Cardiac muscle cell (in vitro differentiated cells and primary cell): Measurements from ENCODE around the gene OR51T1. TPM values are rescaled to one million over a fixed set of nuclear protein-coding genes. Genes with fewer than 3 reads are reported as not detected.

Experiments used
- DNase-seq, 2 donors: peaks; one replicate each; pipeline versions ENCODE4 v3.0.0 to v3.0.0-alpha.2; 2010 to 2017; ENCODE audit warnings: low read depth in 1 of 2, low spot score in 1 of 2
- H3K27ac ChIP-seq: fragments of 200-600 bp; sonication (generic); 2 replicates; pipeline ENCODE4 v1.5.1; 2016
- H3K27me3 ChIP-seq: fragments of 200-600 bp; sonication (generic); 2 replicates; pipeline ENCODE4 v1.6.0; 2016; ENCODE audit warnings: control low read depth
- H3K36me3 ChIP-seq: fragments of 200-600 bp; sonication (generic); 2 replicates; pipeline ENCODE4 v1.5.1; 2016; ENCODE audit warnings: control low read depth
- H3K4me1 ChIP-seq: fragments of 200-600 bp; sonication (generic); 2 replicates; pipeline ENCODE4 v1.8.1; 2017; ENCODE audit warnings: low read depth, mild to moderate bottlenecking, mixed run types
- H3K4me3 ChIP-seq: fragments of 200-600 bp; sonication (generic); 2 replicates; pipeline ENCODE4 v1.5.1; 2016; ENCODE audit warnings: mild to moderate bottlenecking
- H3K9me3 ChIP-seq: fragments of 200-600 bp; sonication (generic); 2 replicates; pipeline ENCODE4 v1.5.1; 2017; ENCODE audit warnings: low read depth, mild to moderate bottlenecking, control low read depth
- polyA plus RNA-seq: library from polyadenylated mRNA; unstranded; fragments of >200 nt; fragmentation: Nextera tagmentation; extraction: Ambion mirVana; gene quantifications from 2 replicates; pipeline ENCODE4 v1.2.1, GENCODE V29; 2016
- total RNA-seq: library from RNA; depleted of rRNA; stranded (reverse); fragments of >200 nt; gene quantifications from 2 replicates; pipeline ENCODE4 v1.2.3, GENCODE V29; 2016
- TF ChIP-seq, protein P1 (sequence below): IDR thresholded peaks from 2 replicates; pipeline ENCODE4 v1.5.1; 2012; ENCODE audit warnings: low read depth, mild to moderate bottlenecking, low read length

OR51T1 gene
- total and polyA plus RNA-seq, 2 experiments from 2014 or later, result not detected

DNA sequence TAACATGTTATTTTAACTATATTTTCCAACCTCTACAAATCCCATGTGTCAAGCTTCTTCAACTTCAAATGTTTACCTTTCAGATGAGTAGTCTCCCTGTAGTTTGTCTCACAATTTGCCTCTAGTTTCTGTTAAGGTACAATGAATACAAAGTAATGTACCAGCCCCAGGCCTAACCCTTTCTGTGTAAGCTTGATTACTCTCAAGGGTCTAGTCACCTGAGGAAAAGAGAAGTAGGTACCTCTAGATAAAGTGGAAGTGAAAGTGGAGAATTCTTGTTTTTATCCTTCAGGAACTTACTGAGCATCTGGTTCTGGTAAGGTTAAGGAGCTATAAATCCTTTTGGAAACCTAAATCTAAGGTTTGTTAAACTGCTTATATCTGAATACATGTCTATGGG, 21.8 kb downstream of the OR51T1 start, which contains the start of gene OR51A7:
TSS of gene OR51A7 (plus strand) at position 300 of the 400 bp plus-strand sequence. CDS start 3,587 bp downstream, outside the sequence.
- H3K36me3 ChIP-seq, result no peaks in the 10 kb centered on the region
- H3K4me3 ChIP-seq, result no peak within 1 kb of the TSS

DNA sequence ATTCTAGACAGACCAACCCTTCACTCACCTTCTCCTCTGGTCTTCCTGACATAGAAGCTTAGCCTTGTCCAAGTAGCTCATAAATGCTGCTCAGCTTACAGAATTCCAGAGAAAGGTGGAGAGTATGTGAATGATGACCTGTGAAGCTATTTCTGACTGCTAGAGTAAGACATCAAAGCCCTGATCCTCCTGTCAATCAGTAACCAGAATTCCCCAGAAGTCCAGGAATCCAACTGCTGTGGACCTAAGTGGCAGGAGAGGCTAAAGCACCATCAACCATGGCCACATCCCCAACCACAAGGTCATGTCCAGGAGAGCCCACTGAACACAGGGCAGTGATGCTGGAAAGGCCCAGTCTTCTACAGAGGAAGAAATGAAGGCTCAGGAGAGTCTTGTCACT, 34.9 kb downstream of the OR51T1 start:
- H3K4me1 ChIP-seq, result no peaks in the 10 kb centered on the region
- DNase-seq, result no peak
- H3K9me3 ChIP-seq, result no peaks in the 10 kb centered on the region
- no peaks in the 10 kb centered on the region for H3K36me3 ChIP-seq
- no peak overlapping the region for H3K27ac ChIP-seq
- H3K27me3 ChIP-seq, result no peaks in the 10 kb centered on the region
- H3K4me3 ChIP-seq, result no peak overlapping the region
- TF ChIP-seq, protein P1, sequence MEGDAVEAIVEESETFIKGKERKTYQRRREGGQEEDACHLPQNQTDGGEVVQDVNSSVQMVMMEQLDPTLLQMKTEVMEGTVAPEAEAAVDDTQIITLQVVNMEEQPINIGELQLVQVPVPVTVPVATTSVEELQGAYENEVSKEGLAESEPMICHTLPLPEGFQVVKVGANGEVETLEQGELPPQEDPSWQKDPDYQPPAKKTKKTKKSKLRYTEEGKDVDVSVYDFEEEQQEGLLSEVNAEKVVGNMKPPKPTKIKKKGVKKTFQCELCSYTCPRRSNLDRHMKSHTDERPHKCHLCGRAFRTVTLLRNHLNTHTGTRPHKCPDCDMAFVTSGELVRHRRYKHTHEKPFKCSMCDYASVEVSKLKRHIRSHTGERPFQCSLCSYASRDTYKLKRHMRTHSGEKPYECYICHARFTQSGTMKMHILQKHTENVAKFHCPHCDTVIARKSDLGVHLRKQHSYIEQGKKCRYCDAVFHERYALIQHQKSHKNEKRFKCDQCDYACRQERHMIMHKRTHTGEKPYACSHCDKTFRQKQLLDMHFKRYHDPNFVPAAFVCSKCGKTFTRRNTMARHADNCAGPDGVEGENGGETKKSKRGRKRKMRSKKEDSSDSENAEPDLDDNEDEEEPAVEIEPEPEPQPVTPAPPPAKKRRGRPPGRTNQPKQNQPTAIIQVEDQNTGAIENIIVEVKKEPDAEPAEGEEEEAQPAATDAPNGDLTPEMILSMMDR, result no peak

More for the DNA sequence above, 21.8 kb downstream of the OR51T1 start, which contains the start of gene OR51A7:
- Histone ChIP-seq H3K4me1 (no peaks in the 10 kb centered on the region), H3K9me3 (no peaks in the 10 kb centered on the region), H3K27ac (no peak within 1 kb of the TSS), H3K27me3 (no peaks in the 10 kb centered on the region)
- DNase-seq, result no peak
- TF ChIP-seq, protein P1, result no peak

DNA sequence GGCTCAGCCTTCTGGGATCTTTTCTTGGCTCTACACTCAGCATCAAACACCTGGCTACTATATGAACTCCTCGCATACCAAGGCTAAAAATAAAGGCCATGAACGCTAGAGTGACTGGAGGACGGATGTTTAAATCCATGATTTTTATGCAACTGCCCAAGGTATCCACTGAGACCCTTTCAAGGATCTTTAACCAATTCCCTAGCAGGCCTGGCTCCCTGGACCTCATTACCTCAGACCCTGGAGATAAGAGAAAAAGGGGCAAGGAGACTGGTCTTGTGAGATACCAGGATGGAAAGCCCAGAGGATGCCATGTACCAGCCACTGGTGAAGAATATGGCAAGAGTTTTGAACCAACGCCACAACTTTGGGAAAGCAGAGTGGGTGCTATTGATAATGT, 37.5 kb downstream of the OR51T1 start, which contains the start of gene OR51G2:
TSS of gene OR51G2 (minus strand) at position 101 of the 400 bp plus-strand sequence. CDS start 3,687 bp downstream, outside the sequence.
- TF ChIP-seq, protein P1, result no peak
- no peaks in the 10 kb centered on the region for H3K36me3 ChIP-seq
- no peaks in the 10 kb centered on the region for H3K27me3 ChIP-seq
- no peak within 1 kb of the TSS for H3K27ac ChIP-seq
- no peaks in the 10 kb centered on the region for H3K4me1 ChIP-seq
- H3K9me3 ChIP-seq, result no peaks in the 10 kb centered on the region
- no peak for DNase-seq
- no peak within 1 kb of the TSS for H3K4me3 ChIP-seq

DNA sequence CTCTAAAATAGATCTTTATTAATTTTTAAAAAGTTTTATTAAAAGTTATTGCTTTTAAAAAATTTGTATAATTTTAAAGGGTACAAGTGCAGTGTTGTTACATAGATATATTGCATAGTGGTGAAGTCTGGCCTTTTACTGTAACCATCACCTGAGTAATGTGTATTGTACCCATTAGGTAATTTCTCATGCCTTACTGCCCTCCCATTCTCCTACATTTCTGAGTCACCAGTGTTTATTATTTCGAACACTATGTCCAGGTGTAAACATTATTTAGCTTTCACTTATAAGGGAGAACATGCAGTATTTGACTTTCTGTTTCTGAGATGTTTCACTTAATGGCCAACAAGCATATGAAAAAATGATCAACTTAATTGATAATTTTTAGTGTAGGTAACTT, 40.1 kb downstream of the OR51T1 start:
- no peak overlapping the region for H3K4me3 ChIP-seq
- no peak for DNase-seq
- H3K27me3 ChIP-seq, result no peaks in the 10 kb centered on the region
- H3K27ac ChIP-seq, result no peak overlapping the region
- H3K36me3 ChIP-seq, result no peaks in the 10 kb centered on the region
- TF ChIP-seq, protein P1, result no peak
- no peaks in the 10 kb centered on the region for H3K9me3 ChIP-seq
- H3K4me1 ChIP-seq, result no peaks in the 10 kb centered on the region

DNA sequence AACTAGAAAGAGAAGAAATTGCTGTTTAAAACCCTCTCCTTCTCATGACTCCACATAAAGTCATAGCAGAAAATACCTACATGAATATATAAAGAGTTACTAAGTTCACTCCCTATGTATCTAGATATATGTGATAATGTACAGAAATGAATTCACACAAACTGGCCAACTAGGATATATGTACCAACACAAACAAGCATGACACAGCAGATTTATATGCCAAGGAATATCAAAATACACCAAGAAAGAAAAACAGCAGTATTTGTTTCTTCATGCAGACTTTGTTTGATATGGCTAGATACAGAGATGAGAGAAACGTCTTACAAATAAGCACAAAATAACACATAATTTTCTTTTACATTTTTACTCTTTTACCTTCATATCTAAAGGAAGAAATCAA, 40.6 kb downstream of the OR51T1 start:
- Histone ChIP-seq H3K9me3 (no peaks in the 10 kb centered on the region), H3K27ac (no peak overlapping the region), H3K27me3 (no peaks in the 10 kb centered on the region), H3K4me1 (no peaks in the 10 kb centered on the region), H3K36me3 (no peaks in the 10 kb centered on the region), H3K4me3 (no peak overlapping the region)
- TF ChIP-seq, protein P1, result no peak
- DNase-seq, result no peak
